GM23338 (cell line): ENCODE data around the gene GFOD1. TPM values are rescaled to one million over a fixed set of nuclear protein-coding genes. Genes with fewer than 3 reads are reported as not detected.
A peak's percentile ranks its signal among the peaks of the same experiment; 100 is the strongest.

Experiments used
- ATAC-seq: fragments of 200-7000 bp; cut with Tn5 transposase; 3 replicates; pipeline ENCODE4 v1.9.1; 2020
- DNase-seq: peaks from one replicate; pipeline ENCODE4 v3.0.0-alpha.2; 2015; ENCODE audit warnings: low spot score
- H2AFZ ChIP-seq: fragments of 200-600 bp; sonication (generic); 2 replicates; pipeline ENCODE4 v1.8.0; 2016; ENCODE audit warnings: antibody characterized with exemption, mild to moderate bottlenecking, moderate library complexity
- H3F3A ChIP-seq: fragments of 200-600 bp; sonication (generic); replicated peaks from 2 replicates; pipeline ENCODE4 v1.8.0; 2017; ENCODE audit warnings: antibody characterized with exemption, mixed run types, low read depth
- H3K27ac ChIP-seq: fragments of 200-600 bp; sonication (generic); 2 replicates; pipeline ENCODE4 v1.6.1; 2016; ENCODE audit warnings: low read depth
- H3K27me3 ChIP-seq: fragments of 200-600 bp; sonication (generic); 2 replicates; pipeline ENCODE4 v1.8.0; 2016; ENCODE audit warnings: mild to moderate bottlenecking, mixed run types, moderate library complexity; ENCODE audit not compliant: insufficient read depth
- H3K36me3 ChIP-seq: fragments of 200-600 bp; sonication (generic); 2 replicates; pipeline ENCODE4 v1.8.0; 2016; ENCODE audit warnings: mild to moderate bottlenecking; ENCODE audit not compliant: insufficient read depth
- H3K4me1 ChIP-seq: fragments of 200-600 bp; sonication (generic); 2 replicates; pipeline ENCODE4 v1.8.0; 2016; ENCODE audit warnings: mild to moderate bottlenecking, moderate library complexity; ENCODE audit not compliant: insufficient read depth
- H3K4me2 ChIP-seq: fragments of 200-600 bp; sonication (generic); 2 replicates; pipeline ENCODE4 v1.7.1; 2017; ENCODE audit warnings: mixed run types
- H3K4me3 ChIP-seq: fragments of 200-600 bp; sonication (generic); 2 replicates; pipeline ENCODE4 v1.6.1; 2016; ENCODE audit warnings: mixed run types
- H3K79me2 ChIP-seq: fragments of 200-600 bp; sonication (generic); replicated peaks from 2 replicates; pipeline ENCODE4 v1.8.0; 2017; ENCODE audit warnings: mild to moderate bottlenecking; ENCODE audit not compliant: insufficient read depth
- H3K9me2 ChIP-seq: fragments of 200-600 bp; sonication (generic); 2 replicates; pipeline ENCODE4 v1.8.0; 2017; ENCODE audit not compliant: insufficient read depth
- H4K20me1 ChIP-seq: fragments of 200-600 bp; sonication (generic); replicated peaks from 2 replicates; pipeline ENCODE4 v1.8.0; 2017; ENCODE audit warnings: mild to moderate bottlenecking; ENCODE audit not compliant: insufficient read depth
- H3K27ac Mint-ChIP-seq: 2 replicates; pipeline ENCODE4 v1.8.0; 2020; ENCODE audit warnings: inconsistent platforms, mild to moderate bottlenecking, moderate library complexity, mixed read lengths
- H3K27me3 Mint-ChIP-seq: 3 replicates; pipeline ENCODE4 v1.8.0; 2022; ENCODE audit warnings: low read depth, mild to moderate bottlenecking, moderate library complexity, mixed read lengths, inconsistent platforms; ENCODE audit not compliant: insufficient read depth, poor library complexity
- H3K36me3 Mint-ChIP-seq: 3 replicates; pipeline ENCODE4 v1.8.0; 2021; ENCODE audit warnings: low read depth, mild to moderate bottlenecking, inconsistent platforms, moderate library complexity, mixed read lengths
- H3K4me1 Mint-ChIP-seq: 3 replicates; pipeline ENCODE4 v1.8.0; 2020; ENCODE audit warnings: mild to moderate bottlenecking, inconsistent platforms, mixed read lengths
- H3K4me3 Mint-ChIP-seq: 3 replicates; pipeline ENCODE4 v1.8.0; 2021; ENCODE audit warnings: moderate library complexity, mild to moderate bottlenecking, inconsistent platforms, mixed read lengths
- H3K9me3 Mint-ChIP-seq: 3 replicates; pipeline ENCODE4 v1.8.0; 2020; ENCODE audit warnings: moderate library complexity, mild to moderate bottlenecking, inconsistent platforms, mixed read lengths
- CREB1 ChIP-seq: fragments of 250-450 bp; sonication (Bioruptor Pico); IDR thresholded peaks from 2 replicates; pipeline ENCODE4 v1.5.0; 2020; ENCODE audit warnings: low read depth, mild to moderate bottlenecking, moderate library complexity
- NANOG ChIP-seq: IDR thresholded peaks from 2 replicates; pipeline ENCODE4 v1.6.1; 2016; ENCODE audit warnings: antibody characterized with exemption, borderline replicate concordance
- POLR2AphosphoS5 ChIP-seq: IDR thresholded peaks from 2 replicates; pipeline ENCODE4 v1.6.1; 2016; ENCODE audit warnings: antibody characterized with exemption, low read depth
- ZNF462 ChIP-seq: fragments of 250-450 bp; sonication (Bioruptor Pico); IDR thresholded peaks from 2 replicates; pipeline ENCODE4 v1.5.0; 2020; ENCODE audit warnings: mild to moderate bottlenecking, moderate library complexity
- polyA plus RNA-seq: library from polyadenylated mRNA; unstranded; fragments of >200 nt; fragmentation: Nextera tagmentation; extraction: Ambion mirVana; gene quantifications from 2 replicates; pipeline ENCODE4 v1.2.1, GENCODE V29; 2016
- total RNA-seq: library from RNA; depleted of rRNA; stranded (reverse); fragments of >200 nt; shearing (Covaris generic); gene quantifications from 2 replicates; pipeline ENCODE4 v1.2.3, GENCODE V29; 2014
- TF ChIP-seq, protein P1 (sequence below): IDR thresholded peaks from 2 replicates; pipeline ENCODE4 v1.6.1; 2016; ENCODE audit warnings: antibody characterized with exemption

Gene GFOD1
- total and polyA plus RNA-seq, 2 experiments from 2014 or later: 4.9 to 12.8 TPM

DNA sequence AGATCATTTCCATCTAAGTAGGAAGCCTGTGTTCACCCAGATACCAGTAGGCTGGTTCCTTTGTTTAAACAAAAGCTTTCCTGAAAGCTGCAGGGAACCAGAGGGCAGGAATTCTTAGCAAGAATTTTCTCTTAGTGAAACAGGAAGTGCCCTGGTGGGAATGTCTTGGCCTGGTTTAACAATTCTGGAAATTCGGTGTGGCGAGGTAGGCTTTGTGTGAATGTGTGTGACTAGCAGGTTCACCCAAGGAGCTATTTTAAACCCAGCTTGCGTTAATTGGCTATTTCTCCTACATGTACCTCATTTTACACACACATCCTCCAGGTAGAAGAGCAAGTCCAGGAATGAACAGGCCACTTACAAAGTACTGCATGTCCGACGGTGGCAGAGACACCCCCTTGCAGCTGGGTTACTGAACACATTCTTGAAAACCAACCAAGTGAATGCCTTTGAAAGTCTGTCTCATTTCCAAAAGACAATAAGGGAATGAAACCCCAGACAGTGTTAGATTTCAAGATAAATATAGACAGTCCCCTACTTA lies 64.6 kb downstream of the GFOD1 start:
- Histone ChIP-seq H3K79me2 (no peaks in the 10 kb centered on the region), H3K9me2 (no peaks in the 10 kb centered on the region), H3K27ac (peak overlapping the region; percentile 99), H3F3A (peaks cover 7% of the 10 kb centered on the region; the same call in 1 of the 2 replicates), H4K20me1 (no peaks in the 10 kb centered on the region), H3K27me3 (no peaks in the 10 kb centered on the region), H2AFZ (no peak overlapping the region), H3K36me3 (no peaks in the 10 kb centered on the region), H3K4me1 (peaks cover 32% of the 10 kb centered on the region), H3K4me2 (peak overlapping the region; percentile 22), H3K4me3 (no peak overlapping the region)
- TF ChIP-seq NANOG: peak; percentile 52
- peak; percentile 65; the same call in 1 of the 2 replicates for TF ChIP-seq ZNF462 (CRISPR knock-in tag)
- TF ChIP-seq, protein P1, sequence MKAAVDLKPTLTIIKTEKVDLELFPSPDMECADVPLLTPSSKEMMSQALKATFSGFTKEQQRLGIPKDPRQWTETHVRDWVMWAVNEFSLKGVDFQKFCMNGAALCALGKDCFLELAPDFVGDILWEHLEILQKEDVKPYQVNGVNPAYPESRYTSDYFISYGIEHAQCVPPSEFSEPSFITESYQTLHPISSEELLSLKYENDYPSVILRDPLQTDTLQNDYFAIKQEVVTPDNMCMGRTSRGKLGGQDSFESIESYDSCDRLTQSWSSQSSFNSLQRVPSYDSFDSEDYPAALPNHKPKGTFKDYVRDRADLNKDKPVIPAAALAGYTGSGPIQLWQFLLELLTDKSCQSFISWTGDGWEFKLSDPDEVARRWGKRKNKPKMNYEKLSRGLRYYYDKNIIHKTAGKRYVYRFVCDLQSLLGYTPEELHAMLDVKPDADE: peak; percentile 80
- TF ChIP-seq POLR2AphosphoS5: peak; percentile 25; the same call in 1 of the 2 replicates
- TF ChIP-seq CREB1 (CRISPR knock-in tag): no peak
- DNase-seq (peak; percentile 98), ATAC-seq (peak; percentile 92)
- Mint-ChIP-seq H3K9me3 (no peaks in the 10 kb centered on the region), H3K4me1 (peaks cover 79% of the 10 kb centered on the region), H3K4me3 (peak overlapping the region; percentile 34), H3K36me3 (peaks cover 12% of the 10 kb centered on the region), H3K27me3 (peaks cover 18% of the 10 kb centered on the region), H3K27ac (peak overlapping the region; percentile 99)
